ENCODE data around the gene KPTN. TPM values are rescaled to one million over a fixed set of nuclear protein-coding genes. Genes with fewer than 3 reads are reported as not detected.

Gene KPTN
- total RNA-seq, 1 experiment from 2014 or later, result 23.8 TPM

DNA sequence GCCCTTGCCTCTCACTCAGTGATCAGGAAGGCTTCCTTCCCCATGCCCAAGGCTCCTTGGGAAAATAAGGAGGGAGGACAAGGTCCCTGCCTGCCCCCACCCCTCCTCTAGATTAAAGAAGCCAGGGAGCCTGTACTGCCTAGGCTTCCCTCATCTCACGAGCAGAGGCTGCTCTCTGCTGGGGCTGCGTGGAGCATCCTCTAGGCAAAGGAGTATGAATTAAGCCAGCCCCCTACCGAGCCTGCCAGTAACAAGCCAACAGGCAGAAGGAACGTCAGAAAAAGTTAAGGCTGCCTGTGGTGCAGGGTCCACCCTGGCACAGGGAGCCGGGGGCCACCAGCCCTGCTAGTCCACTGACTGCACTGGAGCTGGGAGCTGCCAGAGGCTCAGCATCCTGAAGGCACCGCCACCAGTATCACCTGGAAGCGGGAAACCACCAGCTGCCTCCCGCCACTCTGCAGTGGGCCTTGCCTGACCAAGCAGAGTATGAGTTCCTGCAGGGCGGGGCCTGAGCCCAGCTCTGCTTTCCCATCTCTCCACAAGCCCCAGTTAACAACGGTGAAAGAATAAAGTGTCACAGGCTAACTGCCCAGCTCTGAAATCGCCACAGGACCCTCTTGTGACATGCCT is 24.0 kb upstream of the KPTN start:
- no peak for TF ChIP-seq FOSL1 (IDR thresholded peaks at IDR 0.05; ENCODE audit: low read depth)
- TF ChIP-seq, protein P1, sequence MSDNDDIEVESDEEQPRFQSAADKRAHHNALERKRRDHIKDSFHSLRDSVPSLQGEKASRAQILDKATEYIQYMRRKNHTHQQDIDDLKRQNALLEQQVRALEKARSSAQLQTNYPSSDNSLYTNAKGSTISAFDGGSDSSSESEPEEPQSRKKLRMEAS (IDR thresholded peaks at IDR 0.05), result no peak
- TF ChIP-seq EZH2 (IDR thresholded peaks at IDR 0.05), result no peak
- TF ChIP-seq ELF1 (IDR thresholded peaks at IDR 0.05; ENCODE audit: borderline replicate concordance, low read depth), result no peak
- TF ChIP-seq JUND (IDR thresholded peaks at IDR 0.05), result no peak
- no peak for TF ChIP-seq YY1 (IDR thresholded peaks at IDR 0.05; ENCODE audit: extremely low read depth, insufficient replicate concordance, low read depth, low read length)
- no peak for TF ChIP-seq CEBPB (IDR thresholded peaks at IDR 0.05; ENCODE audit: low read depth)
- TF ChIP-seq ZNF274 (IDR thresholded peaks at IDR 0.05; ENCODE audit: low read depth, low read length), result no peak
- no peak for TF ChIP-seq ZFX (IDR thresholded peaks at IDR 0.05)
- no peak for TF ChIP-seq SRF (IDR thresholded peaks at IDR 0.05; ENCODE audit: low read depth)
- no peak for TF ChIP-seq SIN3A (IDR thresholded peaks at IDR 0.05; ENCODE audit: low read depth)
- TF ChIP-seq POLR2AphosphoS5 (IDR thresholded peaks at IDR 0.05; ENCODE audit: low read depth, low read length), result no peak
- TF ChIP-seq, protein P2, sequence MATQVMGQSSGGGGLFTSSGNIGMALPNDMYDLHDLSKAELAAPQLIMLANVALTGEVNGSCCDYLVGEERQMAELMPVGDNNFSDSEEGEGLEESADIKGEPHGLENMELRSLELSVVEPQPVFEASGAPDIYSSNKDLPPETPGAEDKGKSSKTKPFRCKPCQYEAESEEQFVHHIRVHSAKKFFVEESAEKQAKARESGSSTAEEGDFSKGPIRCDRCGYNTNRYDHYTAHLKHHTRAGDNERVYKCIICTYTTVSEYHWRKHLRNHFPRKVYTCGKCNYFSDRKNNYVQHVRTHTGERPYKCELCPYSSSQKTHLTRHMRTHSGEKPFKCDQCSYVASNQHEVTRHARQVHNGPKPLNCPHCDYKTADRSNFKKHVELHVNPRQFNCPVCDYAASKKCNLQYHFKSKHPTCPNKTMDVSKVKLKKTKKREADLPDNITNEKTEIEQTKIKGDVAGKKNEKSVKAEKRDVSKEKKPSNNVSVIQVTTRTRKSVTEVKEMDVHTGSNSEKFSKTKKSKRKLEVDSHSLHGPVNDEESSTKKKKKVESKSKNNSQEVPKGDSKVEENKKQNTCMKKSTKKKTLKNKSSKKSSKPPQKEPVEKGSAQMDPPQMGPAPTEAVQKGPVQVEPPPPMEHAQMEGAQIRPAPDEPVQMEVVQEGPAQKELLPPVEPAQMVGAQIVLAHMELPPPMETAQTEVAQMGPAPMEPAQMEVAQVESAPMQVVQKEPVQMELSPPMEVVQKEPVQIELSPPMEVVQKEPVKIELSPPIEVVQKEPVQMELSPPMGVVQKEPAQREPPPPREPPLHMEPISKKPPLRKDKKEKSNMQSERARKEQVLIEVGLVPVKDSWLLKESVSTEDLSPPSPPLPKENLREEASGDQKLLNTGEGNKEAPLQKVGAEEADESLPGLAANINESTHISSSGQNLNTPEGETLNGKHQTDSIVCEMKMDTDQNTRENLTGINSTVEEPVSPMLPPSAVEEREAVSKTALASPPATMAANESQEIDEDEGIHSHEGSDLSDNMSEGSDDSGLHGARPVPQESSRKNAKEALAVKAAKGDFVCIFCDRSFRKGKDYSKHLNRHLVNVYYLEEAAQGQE (IDR thresholded peaks at IDR 0.05; ENCODE audit: low read depth), result no peak
- TF ChIP-seq EZH2phosphoT487 (IDR thresholded peaks at IDR 0.05; ENCODE audit: borderline replicate concordance), result no peak
- ChIA-PET CTCF (no interaction called here), RAD21 (ENCODE audit: low non-redundant PET in 1 of 2, low total read pairs in 2 of 2, uncharacterized antibody in 2 of 2, unreplicated experiment in 2 of 2) (no interaction called here), POLR2A (interaction anchor here (0.7 kb wide), 1 partner anchor 875 kb away, joined by 3 read pairs; no protein-coding TSS in a partner anchor)
- no peaks in the 10 kb centered on the region for H3K9me2 ChIP-seq (ENCODE audit: insufficient read depth)
- no peaks in the 10 kb centered on the region for H3K9me3 ChIP-seq (ENCODE audit: control insufficient read depth in 1 of 2, insufficient read depth in 1 of 2, low read depth in 1 of 2, low read length in 2 of 2)
- intact Hi-C loops (cut with micrococcal nuclease), result no loop called here
- no TSS peak for BruUV-seq (replicated peaks)
- no peak overlapping the region for H2AFZ ChIP-seq (ENCODE audit: low read depth, low read length, poor library complexity, severe bottlenecking)
- ATAC-seq (no peak), DNase-seq (ENCODE audit: low read depth, low spot score) (no peak)
- H3K27me3 ChIP-seq (ENCODE audit: insufficient read depth, low read length), result no peaks in the 10 kb centered on the region
- no peak overlapping the region for H3K9ac ChIP-seq (ENCODE audit: low read length)
- no peak overlapping the region for H3K4me3 ChIP-seq (replicated peaks in 1 of 2; ENCODE audit: low read depth in 1 of 2, low read length in 2 of 2)
- no peak overlapping the region for H3K4me2 ChIP-seq (ENCODE audit: low read length)
- peaks cover 0 to 4% of the 10 kb centered on the region in 2 experiments; a peak in 2 of 4 replicates for H3K4me1 ChIP-seq (ENCODE audit: control insufficient read depth in 1 of 2, insufficient read depth in 2 of 2, low read length in 2 of 2)
- peaks cover 39% of the 10 kb centered on the region for H3K79me2 ChIP-seq (ENCODE audit: insufficient read depth, low read length)
- H3K36me3 ChIP-seq (ENCODE audit: control insufficient read depth in 1 of 2, insufficient read depth in 2 of 2, low read length in 2 of 2), result no peaks in the 10 kb centered on the region
- H4K20me1 ChIP-seq (ENCODE audit: insufficient read depth), result no peaks in the 10 kb centered on the region
- no peak overlapping the region for H3K27ac ChIP-seq (ENCODE audit: low read depth, low read length)

Data from HCT116 (cell line).